ENCODE data around the gene STRA6. TPM values are rescaled to one million over a fixed set of nuclear protein-coding genes. Genes with fewer than 3 reads are reported as not detected.

STRA6 gene
- total and polyA plus RNA-seq, 2 of the 8 experiments (the other 6 are each of a cell fraction or from before 2014, with no cell fraction given) = 9.3 to 14.5 TPM

- no peak for FAIRE-seq
- Histone ChIP-seq H2AFZ (ENCODE audit: low read length) (no peak overlapping the region), H3K18ac (ENCODE audit: extremely low read depth, low read length) (peak overlapping the region; percentile 74; the same call in 1 of the 2 replicates), H3K4me2 (ENCODE audit: insufficient read depth in 1 of 2, low read depth in 2 of 2, low read length in 2 of 2) (peak overlapping the region; percentile 83 to 93), H4K20me1 (replicated peaks in 1 of 2; ENCODE audit: control insufficient read depth in 1 of 2, insufficient read depth in 2 of 2, low read length in 2 of 2) (peaks cover 7 to 10% of the 10 kb centered on the region in 2 experiments), H3K9ac (replicated peaks in 1 of 4; ENCODE audit: extremely low read depth in 1 of 4, low read depth in 3 of 4, low read length in 3 of 4) (no peak overlapping the region), H3K14ac (ENCODE audit: insufficient read length) (no peak overlapping the region), H4K8ac (ENCODE audit: extremely low read depth, insufficient read depth, low read length) (no peak overlapping the region), H2BK20ac (ENCODE audit: low read length) (peak overlapping the region; percentile 80; the same call in 1 of the 2 replicates), H4K91ac (replicated peaks; ENCODE audit: insufficient read length, low read length) (peak overlapping the region; percentile 22), H2AK5ac (ENCODE audit: low read depth, low read length) (no peak overlapping the region), H3K27me3 (replicated peaks in 1 of 4; ENCODE audit: control insufficient read depth in 3 of 4, extremely low read depth in 1 of 4, insufficient read depth in 3 of 4, low read length in 3 of 4) (peaks cover 66 to 91% (median 86%) of the 10 kb centered on the region in 4 experiments), H3K56ac (replicated peaks; ENCODE audit: insufficient read length, low read depth, low read length) (no peak overlapping the region), H3K79me2 (ENCODE audit: control insufficient read depth in 1 of 2, insufficient read depth in 2 of 2, low read length in 2 of 2) (no peaks in the 10 kb centered on the region), H2BK120ac (replicated peaks; ENCODE audit: low read depth, low read length) (peak overlapping the region; percentile 75), H3K9me3 (ENCODE audit: insufficient read depth in 2 of 2, low read depth in 1 of 2, low read length in 1 of 2) (peaks cover 0 to 8% of the 10 kb centered on the region in 2 experiments; a peak in 1 of 4 replicates), H3K23me2 (ENCODE audit: low read depth, low read length) (peaks cover 26% of the 10 kb centered on the region; the same call in 1 of the 2 replicates), H2BK15ac (ENCODE audit: low read length) (peak overlapping the region; percentile 72; the same call in 1 of the 2 replicates), H3K4ac (replicated peaks; ENCODE audit: insufficient read length, low read depth, low read length) (peak overlapping the region; percentile 39), H3K27ac (ENCODE audit: low read depth, low read length) (no peak overlapping the region), H3K4me1 (replicated peaks in 1 of 4; ENCODE audit: control insufficient read depth in 3 of 4, insufficient read depth in 4 of 4, low read length in 3 of 4) (peaks cover under 1 to 72% (median 53%) of the 10 kb centered on the region in 4 experiments), H3K79me1 (ENCODE audit: low read depth, low read length) (no peaks in the 10 kb centered on the region; the same call in 1 of the 2 replicates), H3K23ac (ENCODE audit: insufficient read length) (no peak overlapping the region), H4K5ac (ENCODE audit: insufficient read length, low read depth, low read length) (no peak overlapping the region), H2BK5ac (ENCODE audit: low read depth, low read length) (no peak overlapping the region; the same call in 1 of the 2 replicates), H2BK12ac (ENCODE audit: low read depth, low read length) (peak overlapping the region; percentile 87; the same call in 1 of the 2 replicates), H3K36me3 (ENCODE audit: control insufficient read depth in 2 of 4, insufficient read depth in 4 of 4, low read length in 3 of 4) (peaks cover 0 to 6% (median 0%) of the 10 kb centered on the region in 4 experiments; a peak in 1 of 8 replicates), H3K4me3 (ENCODE audit: extremely low read depth in 1 of 4, insufficient read depth in 2 of 4, low read depth in 3 of 4, low read length in 4 of 4) (peak overlapping the region; percentile 12 to 62 (median 28); a peak in 7 of 8 replicates)
- DNase-seq (ENCODE audit: low read depth in 1 of 2, low spot score in 2 of 2) = no peak
- TF ChIP-seq YY1 (IDR thresholded peaks at IDR 0.05; ENCODE audit: low read depth, low read length) (no peak), RBBP5 (IDR thresholded peaks at IDR 0.05; ENCODE audit: borderline replicate concordance, low read depth, low read length) (no peak), SIX5 (IDR thresholded peaks at IDR 0.05; ENCODE audit: low read depth, low read length) (no peak), ATF2 (IDR thresholded peaks at IDR 0.05; ENCODE audit: low read length) (no peak), NANOG (IDR thresholded peaks at IDR 0.05; ENCODE audit: insufficient read depth, low read depth, low read length, poor library complexity, severe bottlenecking) (no peak), SP2 (IDR thresholded peaks at IDR 0.05; ENCODE audit: low read length) (no peak)
- CTCF ChIA-PET (ENCODE audit: partially characterized antibody) = interaction anchor here (0.6 to 3.4 kb wide), 21 partner anchors 9 to 204 kb away, joined by 3 to 23 read pairs (median 4); partner anchors contain the start of gene STRA6
- POLR2A ChIA-PET (ENCODE audit: partially characterized antibody) = interaction anchor here (0.9 to 1.5 kb wide), 5 partner anchors 67 to 187 kb away, joined by 3 to 7 read pairs (median 5); partner anchors contain the start of gene STRA6
- WGBS, 2 experiments (ENCODE audit: extremely low coverage in 1 of 2, insufficient coverage in 1 of 2, insufficient read length in 1 of 2, insufficient replicate concordance in 2 of 2, low coverage in 1 of 2, low lambda C conversion rate in 2 of 2, missing lambda C conversion rate in 1 of 2) = 10% methylated on average over 20 of the region's 27 CpGs; no CpG with 5 or more reads in 1 of the 2 experiments
These were observed 67.5 kb downstream of the STRA6 start for GRCh38 chr15:74135041-74135565.

Data from H1 (cell line).